ENCODE measurements around the gene APLN.

Gene APLN

GRCh38 chrX:129647418-129648410 lies 7.0 kb downstream of the APLN start:
- no peak for DNase-seq (ENCODE audit: low read depth)

GRCh38 chrX:129646566-129647417 lies 8.0 kb downstream of the APLN start:
- no peak for TF ChIP-seq CTCF (IDR thresholded peaks at IDR 0.05; ENCODE audit: control insufficient read depth, insufficient read depth, low read depth, low read length, missing control alignments)
- no peak overlapping the region for H3K4me3 ChIP-seq (ENCODE audit: control insufficient read depth, low read depth, low read length)
- DNase-seq (ENCODE audit: low read depth): no peak

More at GRCh38 chrX:129647418-129648410, 7.0 kb downstream of the APLN start:
- no peak for TF ChIP-seq CTCF (IDR thresholded peaks at IDR 0.05; ENCODE audit: control insufficient read depth, insufficient read depth, low read depth, low read length, missing control alignments)
- no peak overlapping the region for H3K4me3 ChIP-seq (ENCODE audit: control insufficient read depth, low read depth, low read length)

- no peak for TF ChIP-seq CTCF (IDR thresholded peaks at IDR 0.05; ENCODE audit: control insufficient read depth, insufficient read depth, low read depth, low read length, missing control alignments)
- no peak overlapping the region for H3K4me3 ChIP-seq (ENCODE audit: control insufficient read depth, low read depth, low read length)
- DNase-seq (ENCODE audit: low read depth): no peak
These were observed 12.1 kb downstream of the APLN start for GRCh38 chrX:129642641-129643040.

GRCh38 chrX:129641941-129642340 lies 12.8 kb downstream of the APLN start:
- no peak overlapping the region for H3K4me3 ChIP-seq (ENCODE audit: control insufficient read depth, low read depth, low read length)
- no peak for TF ChIP-seq CTCF (IDR thresholded peaks at IDR 0.05; ENCODE audit: control insufficient read depth, insufficient read depth, low read depth, low read length, missing control alignments)
- no peak for DNase-seq (ENCODE audit: low read depth)

DNA sequence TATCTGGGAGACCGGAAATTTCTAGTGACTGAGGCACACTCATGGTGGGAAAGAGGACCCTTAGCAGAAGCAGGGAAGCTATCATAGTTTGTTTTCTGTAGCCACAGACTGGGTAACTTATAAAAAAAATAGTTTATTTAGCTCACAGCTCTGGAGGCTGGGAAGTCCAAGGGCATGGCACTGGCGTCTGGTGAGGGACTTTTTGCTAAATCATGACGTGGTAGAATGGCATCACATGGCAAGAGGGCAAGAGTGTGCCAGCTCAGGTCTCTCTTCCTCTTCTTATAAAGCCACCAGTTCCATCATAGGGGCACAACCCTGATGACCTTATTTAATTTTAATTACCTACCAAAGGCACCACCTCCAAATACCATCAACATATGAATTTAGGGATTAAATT lies 13.3 kb downstream of the APLN start:
- no peak for DNase-seq (ENCODE audit: low read depth)
- no peak overlapping the region for H3K4me3 ChIP-seq (ENCODE audit: control insufficient read depth, low read depth, low read length)
- no peak for TF ChIP-seq CTCF (IDR thresholded peaks at IDR 0.05; ENCODE audit: control insufficient read depth, insufficient read depth, low read depth, low read length, missing control alignments)

- DNase-seq (ENCODE audit: low read depth): no peak
- TF ChIP-seq CTCF (IDR thresholded peaks at IDR 0.05; ENCODE audit: control insufficient read depth, insufficient read depth, low read depth, low read length, missing control alignments): no peak
- no peak overlapping the region for H3K4me3 ChIP-seq (ENCODE audit: control insufficient read depth, low read depth, low read length)
These were observed 14.0 kb downstream of the APLN start for GRCh38 chrX:129640737-129641136.

Measured in AG09309 (cell line).